Peyer's patch (tissue), 4 donors: ENCODE measurements around the gene MEPCE.

Experiments
- POLR2A ChIP-seq, 2 donors: fragments of 450-650 bp; IDR thresholded peaks; one replicate each; pipeline ENCODE4 v1.5.1; 2017; ENCODE audit warnings: antibody characterized with exemption in 2 of 2, mild to moderate bottlenecking in 2 of 2, moderate library complexity in 2 of 2
- TF ChIP-seq, protein P1 (sequence below), 6 experiments: fragments of 450-650 bp in 4 of 6; fragments of 200-600 bp in 2 of 6; sonication (generic) in 1 of 6; IDR thresholded peaks; one replicate each; pipeline ENCODE4 v1.5.1; 2017 to 2019; ENCODE audit warnings: antibody characterized with exemption in 6 of 6, mild to moderate bottlenecking in 3 of 6, moderate library complexity in 1 of 6

DNA sequence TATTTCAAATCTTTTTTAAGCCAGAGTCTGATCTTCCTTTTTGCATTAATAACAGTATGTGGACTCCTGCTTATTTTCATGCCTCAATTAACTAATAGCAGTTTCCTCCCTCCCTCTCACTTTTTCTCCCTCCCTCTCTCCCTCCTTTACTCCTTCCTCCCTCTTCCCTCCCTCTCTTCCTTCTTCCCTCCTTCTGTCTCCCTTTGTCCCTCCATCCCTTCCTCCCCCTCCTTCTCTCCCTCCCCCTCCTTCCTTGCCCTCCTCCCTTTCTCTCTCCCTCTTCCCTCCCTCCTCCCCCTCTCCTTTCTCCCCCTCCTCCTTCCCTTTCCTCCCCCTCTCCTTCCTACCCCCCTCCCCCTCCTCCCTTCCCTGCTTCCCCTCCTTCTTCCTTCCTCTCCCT, 3.1 kb upstream of the MEPCE start:
- TF ChIP-seq, protein P1, sequence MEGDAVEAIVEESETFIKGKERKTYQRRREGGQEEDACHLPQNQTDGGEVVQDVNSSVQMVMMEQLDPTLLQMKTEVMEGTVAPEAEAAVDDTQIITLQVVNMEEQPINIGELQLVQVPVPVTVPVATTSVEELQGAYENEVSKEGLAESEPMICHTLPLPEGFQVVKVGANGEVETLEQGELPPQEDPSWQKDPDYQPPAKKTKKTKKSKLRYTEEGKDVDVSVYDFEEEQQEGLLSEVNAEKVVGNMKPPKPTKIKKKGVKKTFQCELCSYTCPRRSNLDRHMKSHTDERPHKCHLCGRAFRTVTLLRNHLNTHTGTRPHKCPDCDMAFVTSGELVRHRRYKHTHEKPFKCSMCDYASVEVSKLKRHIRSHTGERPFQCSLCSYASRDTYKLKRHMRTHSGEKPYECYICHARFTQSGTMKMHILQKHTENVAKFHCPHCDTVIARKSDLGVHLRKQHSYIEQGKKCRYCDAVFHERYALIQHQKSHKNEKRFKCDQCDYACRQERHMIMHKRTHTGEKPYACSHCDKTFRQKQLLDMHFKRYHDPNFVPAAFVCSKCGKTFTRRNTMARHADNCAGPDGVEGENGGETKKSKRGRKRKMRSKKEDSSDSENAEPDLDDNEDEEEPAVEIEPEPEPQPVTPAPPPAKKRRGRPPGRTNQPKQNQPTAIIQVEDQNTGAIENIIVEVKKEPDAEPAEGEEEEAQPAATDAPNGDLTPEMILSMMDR (IDR thresholded peaks at IDR 0.05) = no peak
- TF ChIP-seq POLR2A (IDR thresholded peaks at IDR 0.05) = no peak
